Measurements from ENCODE around the gene RINL. TPM values are rescaled to one million over a fixed set of nuclear protein-coding genes. Genes with fewer than 3 reads are reported as not detected.
A peak's percentile ranks its signal among the peaks of the same experiment; 100 is the strongest.

The RINL gene
- total and polyA plus RNA-seq, 2 of the 4 experiments (the other 2 are of a cell fraction) = 0.72 to 1.9 TPM

- ChIA-PET CTCF (no interaction called here), POLR2A (ENCODE audit: unreplicated experiment) (no interaction called here)
- Histone ChIP-seq H2BK5ac (ENCODE audit: low read depth, low read length, poor library complexity, severe bottlenecking) (peak overlapping the region; percentile 68), H3K56ac (ENCODE audit: extremely low read depth, insufficient read depth, low read length) (no peak overlapping the region), H3K27ac (ENCODE audit: insufficient read depth, low read length) (peak overlapping the region; percentile 32; the same call in 1 of the 2 replicates), H3K14ac (replicated peaks; ENCODE audit: low read depth, low read length) (0 out of 2 replicates have a peak overlapping the region, but pooled peaks have one; percentile 18), H2BK120ac (ENCODE audit: low read depth, low read length) (peak overlapping the region; percentile 32; the same call in 1 of the 2 replicates), H2BK15ac (ENCODE audit: low read depth, low read length) (0 out of 3 replicates have a peak overlapping the region, but pooled peaks have one; percentile 23), H3K79me1 (ENCODE audit: low read depth in 1 of 2, low read length in 2 of 2) (peaks cover 0 to 33% of the 10 kb centered on the region in 2 experiments; a peak in 2 of 4 replicates), H4K5ac (ENCODE audit: low read depth, low read length) (no peak overlapping the region), H3K9ac (ENCODE audit: low read depth, low read length) (no peak overlapping the region), H3K23ac (ENCODE audit: low read depth, low read length) (peak overlapping the region; percentile 66; the same call in 1 of the 2 replicates), H4K20me1 (ENCODE audit: insufficient read depth, low read length) (peaks cover 4% of the 10 kb centered on the region; the same call in 1 of the 2 replicates), H2BK20ac (ENCODE audit: low read depth, low read length) (peak overlapping the region; percentile 72; the same call in 1 of the 2 replicates), H3K36me3 (ENCODE audit: control insufficient read depth, insufficient read depth, low read length) (peaks cover 6% of the 10 kb centered on the region), H3K27me3 (ENCODE audit: control insufficient read depth, insufficient read depth, low read length) (no peaks in the 10 kb centered on the region), H3K9me1 (ENCODE audit: insufficient read depth, low read length) (peaks cover 3% of the 10 kb centered on the region; the same call in 1 of the 2 replicates), H2AK9ac (replicated peaks; ENCODE audit: low read depth, low read length, poor library complexity) (no peak overlapping the region), H4K91ac (ENCODE audit: insufficient read depth, low read depth, low read length) (peak overlapping the region; percentile 44; the same call in 1 of the 2 replicates), H3K4ac (ENCODE audit: low read depth, low read length) (peak overlapping the region; percentile 94; the same call in 1 of the 2 replicates), H3K9me3 (ENCODE audit: control insufficient read depth, insufficient read depth, low read length) (no peaks in the 10 kb centered on the region), H3K4me3 (ENCODE audit: insufficient read depth, low read depth, low read length) (no peak overlapping the region), H3K4me1 (ENCODE audit: control insufficient read depth, insufficient read depth, low read length) (peaks cover 13% of the 10 kb centered on the region), H2AFZ (replicated peaks; ENCODE audit: low read length, poor library complexity) (no peak overlapping the region), H3K4me2 (ENCODE audit: low read depth, low read length) (peak overlapping the region; percentile 21; the same call in 1 of the 2 replicates), H2AK5ac (ENCODE audit: low read depth, low read length) (peak overlapping the region; percentile 97), H3K18ac (ENCODE audit: low read depth, low read length) (0 out of 2 replicates have a peak overlapping the region, but pooled peaks have one; percentile 10), H4K8ac (ENCODE audit: low read depth in 2 of 2, low read length in 2 of 2) (0 out of 4 replicates have a peak overlapping the region, but pooled peaks of 1 of the 2 experiments have one; percentile 38)
- BruUV-seq (replicated peaks) = no TSS peak
- ATAC-seq (ENCODE audit: low read depth) = no peak
- intact Hi-C loops (cut with micrococcal nuclease) (loop anchor here (2.0 to 5.0 kb wide), 3 partner anchors 19 to 173 kb away; partner anchors contain the start of gene HNRNPL), dilution Hi-C loops (cut with HindIII; ENCODE audit: low sequenced_read_pairs, unreplicated experiment) (no loop called here), in situ Hi-C loops (cut with MboI; ENCODE audit: low sequenced_read_pairs) (no loop called here)
- TF ChIP-seq SMC3 (IDR thresholded peaks at IDR 0.05; ENCODE audit: low read depth, low read length) = no peak
- TF ChIP-seq CEBPB (IDR thresholded peaks at IDR 0.05; ENCODE audit: low read depth, low read length) = peak; percentile 83
- TF ChIP-seq FOS (IDR thresholded peaks at IDR 0.05; ENCODE audit: low read depth, low read length) = 0 out of 2 replicates have a peak, but pooled peaks have one; percentile 17
- peak; percentile 89 for TF ChIP-seq MAFK (IDR thresholded peaks at IDR 0.05; ENCODE audit: low read depth, low read length)
- TF ChIP-seq BHLHE40 (IDR thresholded peaks at IDR 0.05; ENCODE audit: low read depth, low read length) = no peak
- TF ChIP-seq RAD21 (IDR thresholded peaks at IDR 0.05; ENCODE audit: low read length) = no peak
- no peak for TF ChIP-seq CTCF (conservative IDR thresholded peaks at IDR 0.05; ENCODE audit: low read depth, low read length)
- no peak for TF ChIP-seq USF2 (IDR thresholded peaks at IDR 0.05; ENCODE audit: low read depth, low read length)
- no peak for TF ChIP-seq MAZ (IDR thresholded peaks at IDR 0.05; ENCODE audit: borderline replicate concordance, low read depth, low read length)
- DNase-seq = peak; percentile 65
- WGBS, 2 experiments (ENCODE audit: extremely low coverage in 2 of 2, insufficient read length in 1 of 2) = no CpG with 5 or more reads among the region's 4 CpGs
These were observed 47.9 kb downstream of the RINL start for GRCh38 chr19:38830039-38830733.
